Stimulated activated CD4-positive, alpha-beta T cell treated with anti-CD3 and anti-CD28 coated beads, Interleukin-15, amount 100 ng/mL, for 24 hours (primary cell): ENCODE measurements around the gene KCNH2.
A peak's percentile ranks its signal among the peaks of the same experiment; 100 is the strongest.

ENCODE experiments used
- DNase-seq: peaks from one replicate; pipeline ENCODE4 v3.0.0-alpha.2; 2020

KCNH2 gene

DNA sequence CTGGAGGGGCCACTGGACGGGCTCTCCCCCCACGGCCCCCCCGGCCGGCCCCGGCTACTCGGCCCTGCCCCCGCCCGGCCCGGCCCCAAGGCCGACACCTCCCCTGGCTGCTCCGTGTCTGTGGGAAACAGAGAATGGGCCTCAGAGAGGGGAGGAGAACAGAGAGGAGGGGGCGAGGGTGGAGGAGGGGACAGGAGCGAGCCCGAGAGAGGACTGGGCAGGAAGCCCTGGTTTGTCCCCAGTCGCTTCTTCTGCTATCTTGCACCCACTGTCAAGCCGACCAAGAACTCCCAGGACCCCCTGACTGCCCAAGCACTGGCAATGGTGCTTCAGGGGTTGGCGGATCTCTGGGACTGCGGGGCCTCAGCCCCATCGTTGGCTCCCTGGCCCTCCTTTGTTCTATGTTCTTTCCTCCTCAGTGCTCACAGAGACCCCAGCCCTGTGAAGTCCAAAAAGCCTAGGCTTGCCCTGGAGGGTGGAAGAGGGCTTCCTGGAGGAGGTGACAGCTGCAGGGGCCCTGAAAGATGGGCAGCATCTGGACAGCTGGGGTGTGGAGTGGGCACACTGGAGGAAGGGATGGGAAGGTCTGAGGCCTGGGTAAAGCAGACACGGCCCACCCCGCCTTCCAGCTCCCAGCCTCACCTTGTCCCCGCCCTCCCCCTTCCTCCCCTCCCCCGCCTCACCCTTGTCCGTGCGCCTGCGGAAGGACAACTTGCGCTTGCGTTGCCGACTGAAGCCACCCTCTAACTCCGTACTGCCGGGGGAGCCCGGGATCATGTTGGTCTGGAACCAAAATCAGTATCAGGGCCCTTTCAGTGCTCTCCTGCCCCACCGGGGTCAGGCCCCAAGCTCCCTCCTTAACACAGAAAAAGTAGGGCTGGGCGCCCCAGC is 30.1 kb downstream of the KCNH2 start:
- DNase-seq = no peak

DNA sequence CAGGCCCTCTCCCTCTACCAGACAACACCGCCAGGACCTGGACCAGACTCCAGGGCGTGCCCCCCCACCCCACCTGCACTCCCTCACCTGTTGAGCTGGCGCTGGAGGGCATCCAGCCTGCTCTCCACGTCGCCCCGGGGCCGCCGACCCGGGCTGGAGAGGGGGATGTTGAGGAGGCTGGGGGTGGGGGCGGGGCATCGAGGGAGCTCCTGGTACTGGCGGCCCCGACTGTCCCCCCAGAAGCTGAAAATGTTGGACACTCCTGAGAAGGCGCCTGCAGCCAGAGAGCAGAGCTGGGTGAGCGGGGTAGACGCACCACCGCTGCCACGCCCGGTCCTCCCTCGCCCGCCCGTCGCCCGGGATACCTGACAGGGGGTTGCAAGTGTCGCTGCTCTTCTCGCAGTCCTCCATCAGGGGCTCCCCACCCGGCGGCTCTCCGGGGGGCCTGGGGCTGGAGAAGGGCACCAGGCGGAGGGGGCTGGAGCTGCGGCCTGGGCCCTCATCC is 30.8 kb downstream of the KCNH2 start:
- no peak for DNase-seq

DNA sequence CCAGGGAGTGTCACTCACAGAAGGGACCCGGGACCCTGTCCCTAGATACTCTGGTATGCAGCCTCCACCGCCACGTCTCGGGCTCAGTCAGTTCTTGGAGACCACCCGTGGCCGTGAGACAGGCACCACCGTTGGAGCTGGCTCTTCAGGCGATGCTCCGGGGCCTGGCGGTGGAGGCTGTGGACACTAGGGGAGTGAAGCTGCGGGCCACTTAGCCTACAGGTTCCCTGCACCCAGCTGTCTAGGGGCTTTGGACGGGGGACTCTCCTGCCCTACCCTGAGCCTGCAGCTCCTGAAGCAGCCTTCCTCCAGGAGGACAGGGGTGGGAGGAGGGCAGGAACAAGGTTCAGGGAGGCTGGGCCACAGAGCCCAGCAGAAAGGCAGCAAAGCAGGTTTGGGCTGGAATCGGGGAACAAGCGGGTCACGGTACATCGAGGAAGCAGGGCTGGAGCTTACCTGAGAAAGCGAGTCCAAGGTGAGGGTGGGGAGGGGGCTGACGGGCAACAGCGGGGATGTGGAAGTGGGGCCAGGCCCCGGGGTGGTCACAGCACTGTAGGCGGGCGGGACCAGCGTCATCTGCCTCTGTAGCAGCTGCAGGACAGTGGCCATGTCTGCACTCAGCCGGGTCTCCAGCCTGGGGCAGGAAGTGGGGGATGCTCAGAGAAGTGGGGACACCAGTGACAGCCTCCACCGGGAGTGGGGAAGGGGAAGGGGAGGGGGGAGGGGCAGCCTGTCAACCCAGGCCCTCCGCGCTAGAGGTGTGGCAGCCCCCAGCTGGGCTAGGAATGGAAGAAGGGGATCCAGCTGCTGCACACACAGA is 31.5 kb downstream of the KCNH2 start:
- DNase-seq = no peak

DNA sequence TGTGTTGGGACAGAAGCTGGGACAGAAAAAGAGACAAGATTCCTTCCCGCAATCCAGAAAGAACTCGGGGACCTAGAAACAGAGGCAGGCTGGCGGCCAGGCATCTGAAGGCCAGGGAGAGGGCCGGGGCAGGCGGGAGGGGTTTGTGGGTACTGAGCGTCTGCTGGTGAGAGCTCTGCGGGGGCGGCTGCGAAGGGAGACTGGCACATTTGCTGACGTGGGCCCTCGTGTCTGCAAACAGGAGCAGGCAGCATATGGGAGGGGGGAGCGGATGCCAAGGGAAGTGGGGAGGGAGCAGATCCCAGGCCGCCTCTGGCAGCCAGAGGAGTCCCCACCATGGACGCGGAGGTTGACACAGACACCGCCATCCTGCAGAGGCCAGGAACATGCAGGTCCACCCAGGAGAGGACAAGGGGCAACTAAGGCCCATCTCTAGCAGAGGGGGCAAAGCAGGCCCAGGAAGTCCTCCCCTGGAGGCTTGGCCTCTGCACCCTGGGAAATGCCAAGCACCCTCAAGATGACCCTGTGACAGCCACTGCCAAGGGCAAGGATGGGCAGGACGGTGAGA is 32.2 kb downstream of the KCNH2 start:
- no peak for DNase-seq

DNA sequence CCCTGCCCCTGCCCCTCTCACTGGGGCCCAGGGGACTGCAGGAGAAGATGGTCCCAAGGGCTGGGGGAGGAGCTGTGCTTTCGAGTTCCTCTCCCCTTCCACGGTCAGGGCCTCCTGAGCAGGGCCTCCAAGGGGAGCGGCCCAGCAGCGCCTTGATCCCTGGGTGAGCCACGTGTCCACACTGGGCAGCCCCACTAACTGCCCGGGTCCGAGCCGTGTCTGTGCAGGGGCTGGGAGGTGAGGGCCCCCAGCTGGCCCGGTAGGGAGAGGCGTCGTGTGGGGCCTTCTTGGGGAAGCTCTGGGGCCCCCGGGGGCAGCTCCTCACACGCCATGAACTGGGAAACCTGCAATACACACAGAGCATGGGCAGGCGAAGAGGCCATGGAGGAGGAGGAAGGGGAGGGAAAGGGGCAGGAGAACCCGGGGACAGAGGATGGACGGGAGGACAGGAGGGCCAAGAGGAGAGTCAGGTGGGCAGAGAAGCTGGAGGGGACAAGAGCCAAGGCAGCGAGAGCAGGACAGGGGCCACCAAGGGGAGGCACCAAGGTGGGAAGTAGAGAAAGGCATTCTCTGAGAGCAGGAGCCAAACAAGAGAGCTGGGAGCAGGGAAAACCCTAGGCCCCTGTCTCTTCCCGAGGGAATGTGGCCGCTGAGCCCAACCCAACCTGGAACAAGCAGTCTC is 32.8 kb downstream of the KCNH2 start:
- no peak for DNase-seq

DNA sequence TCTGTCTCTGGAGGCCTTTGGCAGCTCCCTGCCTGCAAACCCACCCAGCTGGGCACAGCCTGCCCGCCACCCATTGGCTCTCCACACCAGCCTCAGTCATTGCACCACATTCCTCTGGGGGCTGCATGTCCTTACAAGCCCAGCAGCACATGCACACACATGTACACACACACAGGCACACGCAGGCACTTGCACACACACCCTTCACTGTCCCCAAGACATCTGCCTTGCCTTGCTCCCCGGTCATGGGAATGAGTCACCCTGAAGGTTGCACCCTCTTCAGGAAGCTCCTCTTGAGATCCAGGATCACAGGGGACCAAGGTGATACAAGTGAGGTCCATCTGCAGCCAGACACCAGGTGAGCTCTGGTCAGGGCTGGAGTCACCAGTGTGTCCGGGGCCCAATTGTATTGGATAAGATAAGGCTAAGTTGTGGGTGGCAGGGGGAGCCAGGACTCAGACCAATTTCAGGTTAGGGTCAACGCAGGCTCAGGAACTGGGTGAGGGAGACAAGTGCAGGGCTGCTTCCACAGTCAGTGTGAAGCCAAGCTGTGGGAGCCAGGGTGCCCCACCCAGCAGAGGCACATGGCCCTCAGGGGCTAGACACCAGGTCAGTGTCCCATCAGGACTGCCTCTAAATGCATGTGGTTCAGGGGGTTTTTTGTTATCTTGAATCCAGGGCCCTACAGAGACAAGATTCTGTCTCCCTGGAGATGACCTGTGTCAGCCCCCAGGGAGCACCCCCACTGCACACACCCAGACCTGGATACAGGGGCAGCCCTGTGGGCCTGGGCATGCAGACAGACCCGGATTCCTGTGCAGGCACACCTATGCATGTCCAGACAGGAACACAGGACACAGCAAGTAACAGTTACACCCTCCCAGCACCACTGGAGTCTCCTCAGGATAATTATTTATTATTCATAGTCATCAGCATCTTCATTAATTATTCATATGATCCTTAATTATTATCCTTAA is 33.8 kb downstream of the KCNH2 start:
- no peak for DNase-seq

DNA sequence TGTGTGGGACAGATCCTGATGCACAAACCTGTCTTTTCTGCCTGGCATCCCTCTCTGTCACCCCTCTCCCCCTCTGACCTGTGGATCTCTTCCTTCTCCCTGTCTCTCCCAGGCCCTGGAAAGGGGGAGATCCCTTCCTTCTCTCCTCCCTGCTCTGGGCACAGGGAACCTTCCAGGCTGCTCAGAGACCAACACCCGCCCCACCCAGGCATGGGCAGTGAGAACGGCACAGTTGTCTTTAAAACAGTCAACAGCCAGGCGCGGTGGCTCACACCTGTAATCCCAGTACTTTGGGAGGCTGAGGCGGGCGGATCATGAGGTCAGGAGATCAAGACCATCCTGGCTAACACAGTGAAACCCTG is 34.7 kb downstream of the KCNH2 start:
- DNase-seq = no peak

DNA sequence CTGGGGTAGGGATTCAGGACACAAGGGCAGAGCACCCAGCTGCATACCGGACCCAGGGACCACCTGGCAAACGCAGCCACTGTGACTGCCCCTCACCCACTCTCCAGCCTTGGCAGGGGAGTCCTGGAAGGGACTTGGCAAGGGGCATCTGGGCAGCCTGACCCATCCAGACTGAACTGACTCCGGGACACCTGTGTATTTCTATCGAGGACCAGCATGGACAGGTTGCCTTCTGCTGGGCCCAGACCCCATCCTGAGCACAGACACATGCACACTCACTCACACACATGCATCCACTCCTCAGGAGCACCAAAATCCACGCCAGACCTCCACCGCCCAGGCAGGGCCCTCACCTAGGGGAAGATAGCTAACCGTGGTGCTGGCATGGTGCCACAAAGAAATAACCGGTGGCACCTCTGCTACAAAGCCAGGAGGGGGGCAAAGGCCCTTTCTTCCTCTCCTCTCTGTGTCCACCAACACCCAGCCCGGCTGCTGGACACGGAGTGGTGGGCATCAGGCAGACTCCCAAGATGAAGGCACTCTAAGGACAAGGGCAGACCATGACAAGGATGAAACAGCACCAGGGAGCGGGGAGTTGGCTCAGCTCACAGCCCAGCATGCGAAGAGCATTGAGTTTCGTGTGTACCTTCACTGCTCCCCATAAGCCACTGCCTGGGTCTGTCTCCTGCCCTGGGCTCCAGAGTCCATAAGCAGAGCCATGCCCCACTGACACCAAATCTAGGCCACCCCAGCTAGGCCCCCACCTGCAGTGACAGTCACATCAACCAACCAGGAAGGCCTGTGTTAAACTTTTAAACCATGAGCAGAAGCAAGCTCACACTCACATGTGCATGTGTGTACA is 35.3 kb downstream of the KCNH2 start:
- no peak for DNase-seq

DNA sequence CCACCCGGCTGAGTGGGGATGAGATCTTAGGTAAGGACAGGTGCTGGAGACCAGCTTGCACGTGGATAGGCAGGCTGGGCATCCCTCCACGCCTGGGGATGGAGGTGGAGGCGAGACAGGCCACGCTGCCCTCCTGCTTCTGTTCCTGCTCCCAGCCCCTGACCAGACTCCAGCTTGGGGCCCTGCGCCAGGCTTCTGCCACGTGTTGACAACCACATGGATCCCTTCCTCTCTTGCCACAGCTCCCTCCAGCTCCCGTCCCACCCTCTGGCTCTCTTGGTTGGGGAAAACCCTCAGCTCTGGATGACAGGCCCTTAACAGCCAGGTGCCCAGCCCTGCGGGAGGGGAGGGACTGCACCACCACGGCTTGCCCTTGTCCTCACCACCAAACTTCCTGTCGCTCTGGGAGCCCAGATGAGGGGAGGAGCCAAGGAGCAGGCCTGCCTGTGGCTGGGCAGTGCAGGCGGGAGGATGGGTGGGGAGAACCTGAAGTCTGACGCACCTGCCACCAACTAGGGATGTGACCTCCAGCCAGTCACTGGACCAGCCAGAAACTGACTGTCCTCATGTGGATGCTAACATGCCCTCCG is 36.0 kb downstream of the KCNH2 start:
- peak; percentile 69 for DNase-seq

DNA sequence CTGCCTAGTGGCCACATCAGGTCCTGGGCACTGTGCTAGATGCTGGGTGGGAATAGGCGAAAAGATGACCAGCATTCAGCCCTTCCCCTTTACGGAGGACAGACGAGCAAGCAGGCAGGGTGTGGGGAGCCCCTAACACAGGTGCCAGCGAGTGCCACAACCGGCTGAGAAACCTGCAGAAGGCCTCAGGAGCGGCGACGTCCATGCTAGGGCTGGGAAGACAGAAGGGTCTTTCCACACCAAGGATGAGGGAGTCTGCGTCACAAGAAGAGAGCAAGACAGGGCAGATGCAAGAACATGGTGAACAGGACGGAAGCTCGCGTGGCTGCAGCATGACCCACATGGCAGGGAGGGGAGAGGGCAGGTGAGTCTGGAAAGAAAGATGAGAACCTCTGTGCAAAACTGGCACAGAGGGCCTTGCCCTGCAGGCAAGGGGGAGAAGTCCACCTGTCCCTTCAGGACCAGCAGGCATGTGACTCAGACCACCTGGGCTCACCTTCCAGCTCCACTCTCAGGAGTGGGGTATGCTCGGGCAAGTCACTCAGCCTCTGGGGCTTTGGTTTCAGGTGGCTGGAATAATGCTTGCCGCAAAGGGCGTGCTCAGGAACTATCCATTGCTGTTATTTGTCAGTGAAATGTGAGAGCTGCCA is 36.6 kb downstream of the KCNH2 start:
- no peak for DNase-seq

DNA sequence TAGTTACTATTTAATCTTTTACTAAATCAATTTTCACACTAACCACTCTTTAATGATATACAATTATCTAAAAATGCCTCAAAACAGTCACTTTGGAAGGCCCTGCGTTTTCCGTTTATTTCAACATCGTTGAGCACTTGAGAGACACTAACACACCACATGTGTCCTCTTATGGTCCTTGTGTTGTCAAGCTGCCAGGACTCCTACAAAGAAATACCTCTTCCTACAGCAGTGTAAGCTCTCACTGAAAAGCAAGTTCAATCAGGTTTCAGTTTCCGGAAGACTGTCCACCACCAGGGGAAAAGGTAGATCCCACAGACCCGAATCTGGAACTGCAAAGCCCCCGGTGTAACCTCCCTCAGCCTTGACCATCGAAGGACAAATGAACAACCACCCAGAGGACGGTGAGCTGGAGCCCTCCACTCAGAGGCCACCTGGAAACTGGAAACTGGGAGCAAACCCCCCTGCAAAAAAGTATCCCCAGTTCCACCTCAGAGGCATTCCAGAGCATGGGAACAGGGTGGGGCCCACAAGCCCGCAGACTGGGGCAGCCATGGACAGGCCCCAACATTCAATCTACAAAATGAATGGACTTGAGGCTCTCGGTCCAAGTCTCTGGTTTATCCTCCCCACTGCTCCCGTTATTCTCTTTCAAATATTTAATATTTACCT is 37.6 kb downstream of the KCNH2 start:
- no peak for DNase-seq

DNA sequence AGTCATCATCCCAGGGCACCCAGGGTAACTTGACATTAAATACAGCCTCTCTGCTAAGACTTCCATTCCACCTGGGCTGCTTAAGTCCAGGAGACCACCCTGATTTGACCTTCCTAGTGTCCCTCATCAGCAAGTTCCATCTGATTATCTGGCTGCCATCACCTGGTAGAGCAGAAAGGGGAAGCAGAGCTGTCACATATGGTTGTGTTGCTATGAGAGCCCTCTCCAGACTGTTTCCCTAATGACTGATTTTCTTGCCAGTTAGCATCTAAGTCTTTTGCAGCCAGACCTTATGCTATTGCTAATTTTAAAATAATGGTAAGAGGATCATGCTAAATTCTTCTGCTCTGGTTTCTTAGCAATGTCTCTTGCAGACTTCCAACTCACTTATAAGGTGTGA is 38.7 kb downstream of the KCNH2 start:
- no peak for DNase-seq

DNA sequence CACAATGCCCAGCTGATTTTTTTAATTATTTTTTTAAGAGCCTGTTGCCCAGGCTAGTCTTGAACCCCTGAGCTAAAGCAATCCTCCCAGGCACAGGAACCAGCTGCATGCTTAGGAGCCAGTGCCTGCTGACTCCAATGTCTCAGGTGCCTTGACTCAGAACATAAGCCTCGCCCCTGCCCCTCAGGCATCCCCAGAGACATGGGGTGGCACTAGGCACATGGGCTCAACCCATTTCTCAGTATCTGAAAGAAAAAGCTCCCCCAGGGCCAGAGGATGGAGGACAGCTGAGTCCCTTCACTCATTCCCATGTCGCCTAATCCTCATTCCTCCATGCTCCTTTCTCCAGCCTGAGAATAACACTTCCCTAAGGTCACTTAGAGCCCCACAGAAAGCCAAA is 39.1 kb downstream of the KCNH2 start:
- no peak for DNase-seq

DNA sequence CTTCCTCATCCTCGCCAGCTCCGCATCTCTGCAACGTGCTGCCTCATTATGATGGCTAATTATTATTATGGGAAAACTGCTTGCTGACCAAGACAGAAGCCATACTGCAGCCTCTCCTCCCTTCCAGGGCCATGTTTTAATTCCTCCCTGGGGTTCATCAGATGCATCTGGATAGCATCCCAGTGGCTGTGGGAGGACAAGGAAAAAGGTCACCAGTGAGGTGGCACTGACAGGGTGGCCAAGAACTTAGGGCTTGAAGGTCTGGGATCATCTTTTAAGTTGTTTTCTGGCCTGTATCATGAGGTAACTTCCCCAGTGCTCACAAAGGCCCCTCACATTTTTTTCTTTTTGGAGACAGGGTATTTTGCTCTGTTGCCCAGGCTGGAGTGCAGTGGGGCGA is 39.6 kb downstream of the KCNH2 start:
- no peak for DNase-seq

DNA sequence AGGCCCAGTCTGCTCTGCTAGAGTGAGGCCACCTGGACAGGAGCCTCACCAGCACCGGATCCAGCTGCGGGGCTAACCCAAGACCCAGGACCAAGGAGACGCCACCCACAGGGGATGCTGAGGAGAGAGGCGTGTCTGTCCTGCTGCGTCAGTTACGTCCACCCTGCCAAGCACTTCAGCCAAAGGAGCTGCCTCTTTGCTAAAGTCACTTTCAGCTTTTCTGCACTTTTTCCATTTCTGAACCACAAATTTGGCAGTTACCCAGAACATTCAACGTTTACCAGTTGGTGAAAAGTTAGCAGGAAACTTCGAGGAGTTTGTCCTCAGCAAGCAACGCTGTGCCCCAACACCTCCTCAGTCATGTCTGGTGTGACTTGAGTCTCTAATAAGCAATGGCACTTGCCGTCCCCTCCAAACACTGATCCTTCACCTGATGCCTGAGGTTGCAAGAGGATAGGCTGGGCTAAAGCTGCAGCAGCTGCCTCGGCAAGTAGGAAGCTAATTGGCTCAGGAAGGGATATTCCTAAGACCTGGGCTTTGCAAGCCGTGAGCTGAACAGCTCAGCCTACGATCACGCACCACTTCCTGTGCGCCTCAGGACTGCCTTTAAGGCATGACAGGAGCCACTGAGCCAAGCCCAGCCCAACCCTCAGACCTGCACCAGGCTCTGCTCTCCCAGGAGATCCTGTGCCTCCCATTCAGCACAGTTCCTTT is 40.1 kb downstream of the KCNH2 start:
- DNase-seq = peak; percentile 59

DNA sequence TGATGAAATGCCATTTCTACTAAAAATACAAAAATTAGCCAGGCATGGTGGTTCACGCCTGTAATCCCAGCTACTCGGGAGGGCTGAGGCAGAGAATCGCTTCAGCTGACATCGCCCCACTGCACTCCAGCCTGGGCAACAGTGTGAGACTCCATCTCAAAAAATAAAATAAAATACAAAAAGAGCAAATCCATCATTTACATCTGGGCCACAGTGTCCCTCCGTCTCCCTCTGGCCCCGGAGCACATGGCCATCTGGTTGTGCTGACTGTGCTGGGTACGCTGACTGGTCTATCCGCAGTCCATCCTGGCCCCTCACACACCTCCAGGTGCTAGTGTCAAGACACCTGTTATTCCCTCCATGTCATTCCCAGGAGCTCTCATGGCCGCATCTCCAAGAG is 42.1 kb downstream of the KCNH2 start:
- DNase-seq = no peak

DNA sequence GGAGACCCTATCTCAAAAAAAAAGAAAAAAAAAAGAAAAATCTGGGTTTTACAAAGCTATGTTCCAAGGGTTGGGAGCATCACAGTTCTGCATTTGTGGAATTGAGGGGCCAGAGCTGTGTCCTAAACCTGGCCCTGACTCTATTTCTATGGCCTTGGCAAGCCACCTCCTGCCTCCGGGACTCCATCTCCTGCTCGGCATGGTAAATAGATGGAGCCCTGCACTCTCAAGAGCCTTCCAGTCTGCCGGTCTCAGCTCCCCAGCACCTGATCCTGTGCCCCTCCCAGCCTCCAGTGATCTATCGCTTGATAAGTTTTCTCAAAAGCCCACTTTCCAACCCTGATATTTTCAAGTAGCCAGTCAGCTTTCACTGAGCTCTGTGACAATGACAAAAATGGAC is 43.0 kb downstream of the KCNH2 start:
- DNase-seq = no peak

DNA sequence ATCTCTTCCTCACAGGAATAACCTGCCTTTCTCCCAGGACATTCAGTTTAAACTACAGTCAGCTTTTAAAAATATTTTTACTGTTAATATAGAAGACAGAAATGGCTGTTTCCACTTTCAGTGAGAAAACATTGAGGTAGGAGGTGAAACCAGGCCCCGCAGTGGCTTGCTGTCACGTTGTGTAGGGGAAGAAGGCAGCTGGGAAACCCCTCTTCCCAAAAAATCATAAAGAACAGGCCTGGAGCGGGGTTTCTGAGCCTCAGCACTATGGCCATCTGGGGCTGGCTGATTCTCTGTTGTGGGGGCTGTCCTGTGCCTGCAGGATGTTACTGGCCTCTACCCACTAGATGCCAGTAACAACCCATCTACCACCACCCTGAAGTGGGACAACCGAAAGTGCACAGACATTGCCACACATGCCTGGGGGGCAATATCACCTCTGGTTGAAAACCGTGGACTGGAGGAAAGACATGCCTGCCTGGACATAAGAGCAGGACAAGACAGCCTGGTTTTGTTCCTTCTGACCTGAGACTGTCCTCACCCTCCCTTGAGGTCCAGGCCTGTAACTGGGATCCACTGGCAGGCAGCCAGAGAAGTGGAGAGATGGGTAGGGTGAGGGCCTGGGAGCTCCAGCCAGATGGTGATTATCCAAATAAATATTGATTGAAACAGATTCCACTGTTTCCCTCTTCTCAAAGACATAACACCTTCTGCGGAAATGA is 43.9 kb downstream of the KCNH2 start:
- DNase-seq = no peak
